ENCODE results near the gene CMYA5.

GRCh38 chr5:79756076-79756475, 66.4 kb downstream of the CMYA5 start:
- TF ChIP-seq CTCF (IDR thresholded peaks at IDR 0.05), result no peak
- no peak for TF ChIP-seq POLR2A (IDR thresholded peaks at IDR 0.05)
